HG03103 (cell line): Measurements from ENCODE around the gene FOXS1.
"Not testable (repeated sequence)": the region's sequence is repeated elsewhere in the genome, so short reads cannot be mapped to it uniquely, and the experiment has no call there.

Source experiments
- ATAC-seq: cut with Tn5 transposase; IDR thresholded peaks from one replicate; pipeline ENCODE4 v1.9.1; 2021; ENCODE audit warnings: low read depth; ENCODE audit not compliant: unreplicated experiment

The FOXS1 gene

GRCh38 chr20:31824125-31824485 is 21.3 kb downstream of the FOXS1 start:
- no peak for ATAC-seq

GRCh38 chr20:31823360-31824124 is 21.9 kb downstream of the FOXS1 start:
- no peak for ATAC-seq

- no peak for ATAC-seq
These were observed 22.7 kb downstream of the FOXS1 start for GRCh38 chr20:31822421-31823330.

GRCh38 chr20:31821427-31821826 is 24.0 kb downstream of the FOXS1 start:
- no peak for ATAC-seq

DNA sequence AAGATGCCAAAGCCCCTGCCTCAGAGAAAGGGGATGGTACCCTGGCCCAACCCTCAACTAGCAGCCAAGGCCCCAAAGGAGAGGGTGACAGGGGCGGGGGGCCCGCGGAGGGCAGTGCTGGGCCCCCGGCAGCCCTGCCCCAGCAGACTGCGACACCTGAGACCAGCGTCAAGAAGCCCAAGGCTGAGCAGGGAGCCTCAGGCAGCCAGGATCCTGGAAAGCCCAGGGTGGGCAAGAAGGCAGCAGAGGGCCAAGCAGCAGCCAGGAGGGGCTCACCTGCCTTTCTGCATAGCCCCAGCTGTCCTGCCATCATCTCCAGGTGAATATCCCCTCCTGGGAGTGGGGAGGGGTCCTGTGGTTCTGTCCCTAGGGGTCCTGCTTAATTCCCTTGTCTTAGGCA is 25.2 kb downstream of the FOXS1 start:
- no peak for ATAC-seq

DNA sequence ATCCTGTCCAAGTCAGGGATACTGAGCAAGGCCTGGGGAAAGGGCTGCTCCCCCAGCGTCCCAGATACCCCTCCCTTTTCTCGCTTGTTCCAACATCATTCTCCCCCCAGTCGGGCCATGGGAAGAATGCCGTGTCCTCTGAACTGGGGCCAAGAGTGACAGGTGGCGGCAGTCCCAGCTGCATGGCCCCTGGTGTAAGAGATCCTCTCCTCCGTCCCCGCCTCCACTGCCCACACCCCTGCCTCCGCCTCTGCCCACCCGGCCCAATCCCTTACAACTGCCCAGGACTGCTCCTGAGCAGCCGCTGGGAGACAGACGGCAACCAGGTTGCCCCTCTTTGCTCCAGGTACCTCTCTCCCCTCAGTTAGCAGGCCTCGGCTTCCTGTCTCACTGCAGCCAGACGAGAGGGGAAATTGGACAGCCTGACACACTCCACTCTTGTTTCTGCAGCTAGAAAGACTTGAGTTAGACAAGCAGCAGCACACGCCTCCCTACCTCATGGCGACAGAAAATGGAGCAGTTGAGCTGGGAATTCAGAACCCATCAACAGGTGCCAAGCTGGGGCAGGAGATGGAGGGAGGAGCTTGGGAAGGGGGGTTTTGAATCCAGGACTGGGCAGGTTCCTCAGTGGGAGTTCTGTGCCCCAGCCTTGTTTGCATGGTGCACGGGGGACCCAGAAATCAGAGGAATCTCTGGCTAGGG is 26.2 kb downstream of the FOXS1 start, which contains the start of gene MYLK2:
Gene MYLK2, plus strand, starts transcription at position 274 of the 702 bp plus-strand sequence. Its CDS starts 225 bp downstream, at position 499.
- no peak for ATAC-seq

DNA sequence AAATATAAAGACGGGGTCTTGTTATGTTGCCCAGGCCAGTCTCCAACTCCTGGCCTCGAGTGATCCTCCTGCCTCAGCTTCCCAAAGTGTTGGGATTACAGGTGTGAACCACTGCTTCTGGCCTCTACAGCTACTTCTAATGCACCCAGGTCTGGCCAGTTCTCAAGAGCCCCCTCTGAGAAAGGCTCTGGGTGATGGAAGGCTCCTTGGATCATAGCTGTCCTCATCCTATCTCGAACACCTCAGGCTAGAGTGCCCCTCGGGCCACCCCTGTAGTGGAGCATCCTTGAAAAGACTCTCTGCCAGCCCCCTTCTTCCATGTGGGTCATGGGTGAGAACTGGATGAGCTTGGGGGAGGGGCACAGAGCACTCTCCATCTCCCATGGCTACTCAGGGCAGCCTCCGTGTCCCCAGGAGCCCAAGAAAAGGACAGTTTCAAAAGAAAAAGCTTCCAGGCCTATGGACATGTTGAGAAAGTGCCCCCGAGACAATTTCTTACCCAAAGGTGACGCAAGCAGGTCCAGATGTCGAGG is 27.0 kb downstream of the FOXS1 start:
- ATAC-seq = no peak

GRCh38 chr20:31817461-31817860 is 27.9 kb downstream of the FOXS1 start:
- no peak for ATAC-seq

DNA sequence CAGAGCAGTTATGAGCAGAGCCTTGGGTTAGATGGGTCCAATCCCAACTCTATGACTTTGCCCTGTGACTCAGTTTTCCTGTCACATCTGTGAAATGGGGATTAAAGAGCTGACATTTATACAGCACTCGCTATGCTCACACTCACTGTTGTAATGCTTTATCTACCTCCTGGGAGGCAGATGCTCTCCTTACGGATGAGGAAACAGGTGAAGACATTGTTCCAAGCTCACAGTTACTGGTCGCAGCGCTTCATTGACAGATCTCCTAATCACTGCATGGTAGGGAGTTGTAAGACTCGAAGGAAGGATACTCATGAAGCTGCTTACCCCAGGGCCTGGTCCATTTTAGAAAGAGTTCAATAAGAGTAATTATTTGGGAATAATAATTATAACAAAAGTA is 29.2 kb downstream of the FOXS1 start:
- no peak for ATAC-seq

- no peak for ATAC-seq
These were observed 29.8 kb downstream of the FOXS1 start for GRCh38 chr20:31815408-31816188.

GRCh38 chr20:31814142-31814541 is 31.3 kb downstream of the FOXS1 start:
- not testable (repeated sequence) for ATAC-seq

- no peak for ATAC-seq
These were observed 31.8 kb downstream of the FOXS1 start for GRCh38 chr20:31813611-31814010.

GRCh38 chr20:31811796-31812728 is 33.3 kb downstream of the FOXS1 start:
- ATAC-seq = no peak

DNA sequence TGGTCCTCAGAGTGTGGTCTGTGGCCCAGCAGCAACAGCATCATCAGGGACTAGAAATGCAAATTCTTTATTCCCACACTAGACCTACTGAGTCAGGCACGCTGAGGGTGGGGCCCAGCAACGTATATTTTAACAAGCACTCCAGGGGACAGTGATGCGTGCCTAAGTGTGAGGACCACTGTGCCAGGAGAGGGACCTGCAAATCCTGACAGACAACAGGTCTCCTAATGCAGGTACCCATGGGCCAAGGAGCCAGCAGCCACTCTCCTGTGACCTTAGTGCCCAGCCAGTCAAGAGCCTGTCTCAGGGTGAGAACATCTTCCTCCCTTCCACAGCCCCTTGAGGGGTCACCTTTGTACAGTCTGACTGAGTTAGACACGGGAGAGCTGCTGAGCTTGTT is 34.2 kb downstream of the FOXS1 start:
- no peak for ATAC-seq

- ATAC-seq = no peak
These were observed 35.7 kb downstream of the FOXS1 start for GRCh38 chr20:31809661-31810060.

DNA sequence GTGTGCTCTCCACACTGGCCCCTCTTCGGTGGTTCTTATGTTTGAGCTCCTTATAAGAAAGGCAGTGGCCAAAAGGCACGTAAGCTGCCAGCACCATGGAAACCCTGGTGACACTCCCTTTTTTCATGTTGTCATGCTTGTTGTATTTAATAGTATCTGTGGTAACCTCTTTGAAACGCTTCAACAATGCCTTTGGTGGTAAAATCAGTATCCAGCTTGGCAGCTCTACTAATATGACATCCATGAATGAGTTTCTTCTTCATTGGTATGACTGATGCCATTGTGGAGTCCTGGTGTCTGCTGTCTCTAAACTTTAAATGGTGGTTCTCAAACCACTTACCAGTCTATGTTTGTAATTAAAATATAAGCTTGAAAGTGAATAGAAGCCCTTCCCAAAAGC is 36.9 kb downstream of the FOXS1 start:
- ATAC-seq = no peak

DNA sequence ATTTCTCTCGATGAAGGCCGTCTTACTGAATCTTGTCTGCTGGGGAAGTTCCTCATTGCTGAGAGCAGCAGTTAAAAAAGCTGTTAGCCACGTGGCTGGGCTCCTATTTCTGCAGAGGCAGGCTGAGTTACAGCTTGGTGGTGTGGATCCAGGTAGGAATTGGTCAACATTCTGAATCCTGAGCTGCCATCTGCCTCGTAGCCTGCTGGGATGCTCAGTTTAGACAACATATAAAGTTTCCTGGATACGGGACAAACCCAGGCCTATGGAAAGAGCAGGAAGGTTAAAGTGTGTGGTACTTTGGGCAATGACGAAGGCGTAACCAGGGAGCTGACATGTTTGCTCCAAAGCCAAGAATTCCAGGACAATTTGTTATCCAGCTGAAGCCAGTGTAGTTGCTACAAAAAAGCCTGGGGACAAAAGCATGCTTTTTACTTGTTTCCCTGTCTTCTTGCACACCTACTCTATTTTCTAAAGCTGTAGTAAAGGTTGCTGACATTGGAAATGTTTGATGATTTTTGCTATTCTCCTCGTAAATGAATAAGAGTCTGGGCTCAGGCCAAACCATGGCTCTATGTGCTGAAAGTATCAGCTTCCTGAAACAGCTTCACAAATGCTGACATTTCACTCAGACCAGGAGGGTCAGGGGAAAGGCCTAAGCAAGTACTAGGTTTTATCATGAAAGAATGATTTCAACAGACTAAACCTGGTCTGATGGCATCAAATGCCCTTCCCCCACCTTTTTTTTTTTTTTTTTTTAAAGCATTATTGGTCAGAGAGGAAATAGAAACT is 38.6 kb downstream of the FOXS1 start:
- ATAC-seq = no peak
